Ascending aorta (tissue), 2 donors: Measurements from ENCODE around the gene MGMT. TPM values are rescaled to one million over a fixed set of nuclear protein-coding genes. Genes with fewer than 3 reads are reported as not detected.
A peak's percentile ranks its signal among the peaks of the same experiment; 100 is the strongest.

Experiments used
- DNase-seq, 2 donors: peaks; one replicate each; pipeline ENCODE4 v3.0.0-alpha.2; 2019; ENCODE audit warnings: low spot score in 2 of 2
- H3K27ac ChIP-seq, 2 donors: fragments of 200-600 bp; sonication (generic); one replicate each; pipeline ENCODE4 v1.5.1; 2016 to 2017; ENCODE audit warnings: mild to moderate bottlenecking in 1 of 2
- H3K27me3 ChIP-seq: fragments of 200-600 bp; sonication (generic); one replicate; pipeline ENCODE4 v1.5.1; 2017
- H3K36me3 ChIP-seq, 2 donors: fragments of 200-600 bp; sonication (generic); one replicate each; pipeline ENCODE4 v1.5.1; 2016
- H3K4me1 ChIP-seq, 2 donors: fragments of 200-600 bp; sonication (generic); one replicate each; pipeline ENCODE4 v1.5.1; 2016 to 2017; ENCODE audit warnings: mild to moderate bottlenecking in 1 of 2
- H3K4me3 ChIP-seq, 2 donors: fragments of 200-600 bp; sonication (generic); one replicate each; pipeline ENCODE4 v1.5.1; 2016 to 2017; ENCODE audit warnings: mild to moderate bottlenecking in 1 of 2
- H3K9me3 ChIP-seq, 2 donors: fragments of 200-600 bp; sonication (generic); one replicate each; pipeline ENCODE4 v1.5.1; 2016
- CTCF ChIP-seq, 3 experiments: fragments of 200-600 bp in 2 of 3; fragments of 450-650 bp in 1 of 3; sonication (generic) in 2 of 3; IDR thresholded peaks; one replicate each; pipeline ENCODE4 v1.5.1; 2016 to 2019; ENCODE audit warnings: antibody characterized with exemption in 3 of 3, mild to moderate bottlenecking in 1 of 3, moderate library complexity in 1 of 3
- intact Hi-C: fragments of 100-400 bp; cut with DNase I; formaldehyde crosslinking; loops from one replicate; pipeline ENCODE4 v1.15.1; 2023
- total RNA-seq: library from RNA; depleted of rRNA; stranded (reverse); fragments of >200 nt; gene quantifications from one replicate; pipeline ENCODE4 v1.1.0, GENCODE V29; 2016

MGMT gene
- total RNA-seq: 7.0 TPM

GRCh38 chr10:129466703-129467358 is at the start of gene MGMT:
Gene MGMT (plus strand): TSS chr10:129467241.
- DNase-seq: peak; percentile 79 to 97
- intact Hi-C loops: loop anchor here (1.0 to 5.0 kb wide), 3 partner anchors 370 to 643 kb away; partner anchors contain the start of genes C10orf143 and EBF3
- H3K27me3 ChIP-seq: no peaks in the 10 kb centered on the region

GRCh38 chr10:129417870-129418269 is 49.2 kb upstream of the MGMT start:
- TF ChIP-seq CTCF (IDR thresholded peaks at IDR 0.05): no peak
- intact Hi-C loops: no loop called here
- Histone ChIP-seq H3K4me3 (no peak overlapping the region), H3K4me1 (no peaks in the 10 kb centered on the region), H3K27me3 (no peaks in the 10 kb centered on the region), H3K9me3 (no peaks in the 10 kb centered on the region), H3K27ac (no peak overlapping the region), H3K36me3 (no peaks in the 10 kb centered on the region)
- DNase-seq: no peak

More at GRCh38 chr10:129466703-129467358, at the start of gene MGMT:
- Histone ChIP-seq H3K9me3 (no peaks in the 10 kb centered on the region), H3K4me1 (peaks cover 5 to 9% of the 10 kb centered on the region in 2 donors), H3K36me3 (peaks cover 5% of the 10 kb centered on the region in 2 donors), H3K4me3 (peak within 1 kb of the TSS; percentile 59 to 74), H3K27ac (peak within 1 kb of the TSS; percentile 78 to 88)
- no peak for TF ChIP-seq CTCF (IDR thresholded peaks at IDR 0.05)

- no peaks in the 10 kb centered on the region for H3K36me3 ChIP-seq
- TF ChIP-seq CTCF (IDR thresholded peaks at IDR 0.05): no peak
Observed at GRCh38 chr10:129418496-129419225, 48.4 kb upstream of the MGMT start.

GRCh38 chr10:129419397-129419796 is 47.6 kb upstream of the MGMT start:
- DNase-seq: no peak
- intact Hi-C loops: no loop called here
- no peaks in the 10 kb centered on the region for H3K4me1 ChIP-seq
- H3K27ac ChIP-seq: no peak overlapping the region
- no peak for TF ChIP-seq CTCF (IDR thresholded peaks at IDR 0.05)
- H3K9me3 ChIP-seq: no peaks in the 10 kb centered on the region
- no peaks in the 10 kb centered on the region for H3K27me3 ChIP-seq
- H3K36me3 ChIP-seq: no peaks in the 10 kb centered on the region
- H3K4me3 ChIP-seq: no peak overlapping the region

More at GRCh38 chr10:129418496-129419225, 48.4 kb upstream of the MGMT start:
- Histone ChIP-seq H3K4me3 (no peak overlapping the region), H3K27me3 (no peaks in the 10 kb centered on the region), H3K27ac (no peak overlapping the region), H3K9me3 (no peaks in the 10 kb centered on the region), H3K4me1 (no peaks in the 10 kb centered on the region)
- no peak for DNase-seq
- intact Hi-C loops: no loop called here

- intact Hi-C loops: no loop called here
- no peak for TF ChIP-seq CTCF (IDR thresholded peaks at IDR 0.05)
- no peak for DNase-seq
- Histone ChIP-seq H3K27me3 (no peaks in the 10 kb centered on the region), H3K4me3 (no peak overlapping the region), H3K36me3 (no peaks in the 10 kb centered on the region), H3K9me3 (no peaks in the 10 kb centered on the region), H3K4me1 (no peaks in the 10 kb centered on the region), H3K27ac (no peak overlapping the region)
Observed at GRCh38 chr10:129421399-129422010, 45.5 kb upstream of the MGMT start.
